HepG2 (cell line): Measurements from ENCODE around the gene DNPEP. TPM values are rescaled to one million over a fixed set of nuclear protein-coding genes. Genes with fewer than 3 reads are reported as not detected.

Source experiments
- ATAC-seq: fragments of 200-7000 bp; cut with Tn5 transposase; 3 replicates; pipeline ENCODE4 v1.9.1; 2020; ENCODE audit warnings: mild to moderate bottlenecking, moderate library complexity
- BruUV-seq: library from RNA; stranded (reverse); fragments of 400-500 nt; replicated peaks from 2 replicates; lab custom pipeline; 2021; lab: Mats Ljungman, UMichigan
- CTCF ChIA-PET: fragments of 300-600 bp; formaldehyde crosslinking; extraction: SDS; loops from one replicate; lab custom pipeline; 2021; ENCODE audit warnings: low total read pairs, inconsistent platforms, low intra/inter-chr PET ratio; lab: Yijun Ruan, JAX
- POLR2A ChIA-PET: fragments of 350-600 bp; sonication (Branson Sonifier 250); formaldehyde crosslinking; loops from one replicate; lab custom pipeline; 2020; ENCODE audit warnings: antibody characterized with exemption, inconsistent platforms; lab: Yijun Ruan, JAX
- DNase-seq: peaks from one replicate; pipeline ENCODE4 v3.0.0-alpha.2; 2015; ENCODE audit warnings: low spot score
- FAIRE-seq: peaks from 3 replicates; lab custom pipeline; 2011; peaks lifted over from hg19 to GRCh38; lab: Jason Lieb, UNC
- H2AFZ ChIP-seq: one replicate; pipeline ENCODE4 v1.6.1; 2011; ENCODE audit warnings: low read length, inconsistent platforms
- H3K27ac ChIP-seq: fragments of 300-600 bp; 3 replicates; pipeline ENCODE4 v1.8.0; 2011; ENCODE audit warnings: mixed run types, mild to moderate bottlenecking, mixed read lengths, low read length, inconsistent platforms; ENCODE audit not compliant: insufficient read depth; ENCODE audit errors: extremely low read length
- H3K27me3 ChIP-seq, 2 experiments: fragments of 200-600 bp in 1 of 2; 2 replicates in 1 of 2; 3 replicates in 1 of 2; pipeline versions ENCODE4 v1.6.0 to v1.8.0; 2011; ENCODE audit warnings: low read length in 2 of 2, mild to moderate bottlenecking in 2 of 2, moderate library complexity in 2 of 2, inconsistent platforms in 1 of 2; ENCODE audit not compliant: insufficient read depth in 2 of 2, control insufficient read depth in 1 of 2
- H3K36me3 ChIP-seq, 2 experiments: fragments of 200-600 bp in 1 of 2; replicated peaks in 1 of 2; 2 replicates in 1 of 2; 3 replicates in 1 of 2; pipeline versions ENCODE4 v1.5.1 to v1.8.0; 2011; ENCODE audit warnings: low read length in 2 of 2, inconsistent platforms in 1 of 2; ENCODE audit not compliant: insufficient read depth in 2 of 2, control insufficient read depth in 1 of 2
- H3K4me1 ChIP-seq: 2 replicates; pipeline ENCODE4 v1.5.1; 2012; ENCODE audit warnings: low read length, inconsistent platforms; ENCODE audit not compliant: insufficient read depth
- H3K4me2 ChIP-seq: 2 replicates; pipeline ENCODE4 v1.6.0; 2011; ENCODE audit warnings: low read depth, low read length, inconsistent platforms
- H3K4me3 ChIP-seq, 3 experiments: fragments of 200-600 bp in 1 of 3; sonication (generic), shearing (Covaris generic) in 1 of 3; replicated peaks in 1 of 3; 2 replicates each; pipeline ENCODE4 v1.5.1; 2011 to 2016; ENCODE audit warnings: low read length in 3 of 3, inconsistent platforms in 2 of 3, low read depth in 2 of 3, mild to moderate bottlenecking in 2 of 3, control low read depth in 1 of 3, mixed read lengths in 1 of 3; ENCODE audit not compliant: insufficient read depth in 1 of 3
- H3K79me2 ChIP-seq: one replicate; pipeline ENCODE4 v1.6.1; 2011; ENCODE audit warnings: low read length, inconsistent platforms; ENCODE audit not compliant: insufficient read depth
- H3K9ac ChIP-seq: 2 replicates; pipeline ENCODE4 v1.6.0; 2011; ENCODE audit warnings: mild to moderate bottlenecking, low read depth, low read length, inconsistent platforms; ENCODE audit not compliant: insufficient read depth
- H3K9me3 ChIP-seq: 2 replicates; pipeline ENCODE4 v1.5.1; 2012; ENCODE audit warnings: mild to moderate bottlenecking, low read length
- H4K20me1 ChIP-seq: 2 replicates; pipeline ENCODE4 v1.6.0; 2011; ENCODE audit warnings: inconsistent platforms, mild to moderate bottlenecking, low read length, moderate library complexity; ENCODE audit not compliant: insufficient read depth
- ARID3A ChIP-seq: IDR thresholded peaks from 2 replicates; pipeline ENCODE4 v1.6.1; 2012; ENCODE audit warnings: low read depth, low read length, improper control_type of control experiment
- GTF2F1 ChIP-seq: fragments of 150-350 bp; IDR thresholded peaks from 2 replicates; pipeline ENCODE4 v1.6.1; 2014; ENCODE audit warnings: low read length
- HDAC1 ChIP-seq: sonication (generic); formaldehyde crosslinking; IDR thresholded peaks from 2 replicates; pipeline ENCODE4 v1.5.1; 2020; ENCODE audit warnings: mild to moderate bottlenecking, missing genetic modification reagents
- KLF6 ChIP-seq: IDR thresholded peaks from 2 replicates; pipeline ENCODE4 v1.8.0; 2016; ENCODE audit warnings: missing biosample characterization, missing genetic modification reagents
- MAZ ChIP-seq, 2 experiments: sonication (generic) in 1 of 2; formaldehyde crosslinking in 1 of 2; IDR thresholded peaks; 2 replicates each; pipeline versions ENCODE4 v1.5.0 to v1.6.1; 2012 to 2020; ENCODE audit warnings: low read depth in 2 of 2, mild to moderate bottlenecking in 2 of 2, borderline replicate concordance in 1 of 2, improper control_type of control experiment in 1 of 2, low read length in 1 of 2, missing genetic modification reagents in 1 of 2, moderate library complexity in 1 of 2
- MLXIP ChIP-seq: sonication (generic); formaldehyde crosslinking; IDR thresholded peaks from 2 replicates; pipeline ENCODE4 v1.9.0; 2021; ENCODE audit warnings: missing genetic modification reagents, borderline replicate concordance
- POGK ChIP-seq: sonication (generic); formaldehyde crosslinking; conservative IDR thresholded peaks from 2 replicates; pipeline ENCODE4 v1.8.0; 2022; ENCODE audit warnings: mild to moderate bottlenecking, moderate library complexity, missing genetic modification reagents
- SMC3 ChIP-seq: IDR thresholded peaks from 2 replicates; pipeline ENCODE4 v1.6.1; 2011; ENCODE audit warnings: low read length, improper control_type of control experiment
- STAG1 ChIP-seq: sonication (generic); formaldehyde crosslinking; IDR thresholded peaks from 2 replicates; pipeline ENCODE4 v1.4.0; 2020; ENCODE audit warnings: missing genetic modification reagents
- ZNF337 ChIP-seq: sonication (generic); formaldehyde crosslinking; IDR thresholded peaks from 2 replicates; pipeline ENCODE4 v1.5.1; 2020; ENCODE audit warnings: missing genetic modification reagents, low read depth, mild to moderate bottlenecking, borderline replicate concordance
- ZNF382 ChIP-seq: sonication (generic); formaldehyde crosslinking; IDR thresholded peaks from 2 replicates; pipeline ENCODE4 v1.5.0; 2020; ENCODE audit warnings: missing genetic modification reagents, mild to moderate bottlenecking, borderline replicate concordance
- ZNF720 ChIP-seq: sonication (generic); formaldehyde crosslinking; IDR thresholded peaks from 2 replicates; pipeline ENCODE4 v1.4.0; 2020; ENCODE audit warnings: missing genetic modification reagents
- WGBS: methylation state at CpG from one replicate; pipeline ENCODE4 v1.1.6; 2017; ENCODE audit warnings: low lambda C conversion rate; 5-methylcytosine and 5-hydroxymethylcytosine counted together
- in situ Hi-C: cut with HindIII; loops from 2 replicates; pipeline ENCODE4 v1.10.0; 2017; ENCODE audit warnings: low pct_unique_long_range_greater_than_20kb; ENCODE audit not compliant: extremely low pct_ligation_motif_present
- intact Hi-C: fragments of 100-400 bp; cut with micrococcal nuclease; formaldehyde crosslinking; loops from one replicate; pipeline ENCODE4 v1.10.0; 2022; ENCODE audit not compliant: unreplicated experiment
- polyA plus RNA-seq, 8 experiments: library from polyadenylated mRNA; depleted of rRNA in 3 of 8; stranded (reverse) in 7 of 8; unstranded in 1 of 8; fragments of >200 nt; fragmentation: Illumina TruSeq in 4 of 8; extraction: Trizol in 4 of 8; gene quantifications; 2 replicates each; pipeline versions ENCODE4 v1.2.1 to v1.2.3, GENCODE V29; 2011 to 2016; ENCODE audit warnings: low read depth in 4 of 8, missing spikeins in 1 of 8, mixed read lengths in 1 of 8; ENCODE audit not compliant: insufficient read depth in 1 of 8
- total RNA-seq, 5 experiments: library from RNA; depleted of rRNA; stranded (reverse); fragments of >200 nt; fragmentation: Illumina TruSeq; extraction: Trizol; gene quantifications; 2 replicates each; pipeline ENCODE4 v1.2.3, GENCODE V29; 2016; ENCODE audit warnings: low read depth in 1 of 5
- TF ChIP-seq, protein P1 (sequence below): sonication (generic); formaldehyde crosslinking; IDR thresholded peaks from 2 replicates; pipeline ENCODE4 v1.4.0; 2020; ENCODE audit warnings: mild to moderate bottlenecking, low read depth, missing genetic modification reagents

The DNPEP gene
- total and polyA plus RNA-seq, 2 of the 13 experiments (the other 11 are each of a cell fraction or from before 2014, with no cell fraction given), result 104 to 109 TPM

GRCh38 chr2:219402665-219403515 lies 15.2 kb upstream of the DNPEP start (continued):
- TF ChIP-seq ARID3A, result peak; percentile 24; the same call in 1 of the 2 replicates
- peak; percentile 82 for TF ChIP-seq SMC3
- 0 out of 2 replicates have a peak, but pooled peaks have one; percentile 21 for TF ChIP-seq POGK (CRISPR knock-in tag)
- peak; percentile 86 for TF ChIP-seq STAG1 (CRISPR knock-in tag)
- TF ChIP-seq ZNF337, result no peak

DNA sequence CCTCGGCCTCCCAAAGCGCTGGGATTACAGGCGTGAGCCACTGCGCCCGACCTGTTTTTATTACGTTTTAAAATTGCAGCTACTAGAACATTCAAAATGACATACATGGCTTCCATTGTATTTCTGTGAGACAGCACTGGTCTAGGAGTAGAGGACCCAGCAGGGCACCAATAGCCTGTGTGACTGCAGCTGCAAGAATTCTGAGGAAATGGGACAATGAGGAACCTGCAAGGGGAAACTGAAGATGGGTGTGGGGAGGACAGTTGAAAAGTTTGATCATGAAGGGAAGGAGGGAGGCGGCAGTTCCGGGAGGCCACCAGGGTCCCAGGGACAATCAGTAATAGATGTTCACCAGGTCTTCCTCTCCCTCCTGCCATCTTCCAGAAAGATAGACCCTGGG lies 13.9 kb upstream of the DNPEP start:
- in situ Hi-C loops, result loop anchor here (5.0 kb wide), 1 partner anchor 131 kb away; no protein-coding TSS in a partner anchor
- POLR2A ChIA-PET, result no interaction called here
- TF ChIP-seq MLXIP (CRISPR knock-in tag) (no peak), HDAC1 (no peak), MAZ (IDR thresholded peaks at IDR 0.05; ENCODE audit: borderline replicate concordance, low read depth, low read length) (no peak), MAZ (CRISPR knock-in tag; IDR thresholded peaks at IDR 0.05; ENCODE audit: low read depth) (no peak), KLF6 (CRISPR knock-in tag) (no peak), ZNF720 (CRISPR knock-in tag) (no peak), ZNF382 (no peak), GTF2F1 (no peak)
- TF ChIP-seq, protein P1, sequence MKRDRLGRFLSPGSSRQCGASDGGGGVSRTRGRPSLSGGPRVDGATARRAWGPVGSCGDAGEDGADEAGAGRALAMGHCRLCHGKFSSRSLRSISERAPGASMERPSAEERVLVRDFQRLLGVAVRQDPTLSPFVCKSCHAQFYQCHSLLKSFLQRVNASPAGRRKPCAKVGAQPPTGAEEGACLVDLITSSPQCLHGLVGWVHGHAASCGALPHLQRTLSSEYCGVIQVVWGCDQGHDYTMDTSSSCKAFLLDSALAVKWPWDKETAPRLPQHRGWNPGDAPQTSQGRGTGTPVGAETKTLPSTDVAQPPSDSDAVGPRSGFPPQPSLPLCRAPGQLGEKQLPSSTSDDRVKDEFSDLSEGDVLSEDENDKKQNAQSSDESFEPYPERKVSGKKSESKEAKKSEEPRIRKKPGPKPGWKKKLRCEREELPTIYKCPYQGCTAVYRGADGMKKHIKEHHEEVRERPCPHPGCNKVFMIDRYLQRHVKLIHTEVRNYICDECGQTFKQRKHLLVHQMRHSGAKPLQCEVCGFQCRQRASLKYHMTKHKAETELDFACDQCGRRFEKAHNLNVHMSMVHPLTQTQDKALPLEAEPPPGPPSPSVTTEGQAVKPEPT (CRISPR knock-in tag), result no peak

More for the DNA sequence above, 13.9 kb upstream of the DNPEP start:
- CTCF ChIA-PET, result no interaction called here
- ATAC-seq (no peak), DNase-seq (no peak), FAIRE-seq (no peak)
- Histone ChIP-seq H3K4me1 (peaks cover 42% of the 10 kb centered on the region), H3K4me3 (no peak overlapping the region), H3K9me3 (no peaks in the 10 kb centered on the region), H3K27ac (no peak overlapping the region), H3K79me2 (no peaks in the 10 kb centered on the region), H3K9ac (no peak overlapping the region), H3K4me2 (no peak overlapping the region), H4K20me1 (no peaks in the 10 kb centered on the region; the same call in 1 of the 2 replicates), H2AFZ (no peak overlapping the region), H3K36me3 (no peaks in the 10 kb centered on the region), H3K27me3 (peaks cover 0 to 31% of the 10 kb centered on the region in 2 experiments; a peak in 4 of 5 replicates)
- intact Hi-C loops, result loop anchor here (2.0 kb wide), 1 partner anchor 57 kb away; no protein-coding TSS in a partner anchor
- BruUV-seq, result no TSS peak
- 24% methylated on average over 8 of the region's 8 CpGs for WGBS
